IPS DF 4.7 (cell line): ENCODE results near the gene PPP4R3B.

ENCODE experiments used
- DNase-seq: peaks from one replicate; pipeline ENCODE4 v3.0.0-alpha.2; 2013; ENCODE audit warnings: low spot score; ENCODE audit errors: extremely low read depth

The PPP4R3B gene

DNA sequence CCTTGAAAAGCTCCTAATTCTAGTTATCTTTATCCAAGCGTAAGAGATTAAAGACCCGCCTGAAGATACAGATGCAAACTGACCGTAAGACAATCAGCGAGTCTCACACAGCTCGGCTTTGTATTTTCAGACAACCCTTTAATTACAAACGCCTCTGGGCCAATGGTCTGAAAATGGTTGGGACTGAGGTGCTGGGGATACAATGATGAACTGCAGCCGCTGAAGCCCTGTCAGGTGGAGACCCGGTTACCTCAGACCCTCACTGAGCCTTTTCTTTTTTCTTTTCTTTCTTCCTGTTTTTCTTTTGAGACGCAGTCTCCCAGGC is 98.6 kb downstream of the PPP4R3B start:
- no peak for DNase-seq

DNA sequence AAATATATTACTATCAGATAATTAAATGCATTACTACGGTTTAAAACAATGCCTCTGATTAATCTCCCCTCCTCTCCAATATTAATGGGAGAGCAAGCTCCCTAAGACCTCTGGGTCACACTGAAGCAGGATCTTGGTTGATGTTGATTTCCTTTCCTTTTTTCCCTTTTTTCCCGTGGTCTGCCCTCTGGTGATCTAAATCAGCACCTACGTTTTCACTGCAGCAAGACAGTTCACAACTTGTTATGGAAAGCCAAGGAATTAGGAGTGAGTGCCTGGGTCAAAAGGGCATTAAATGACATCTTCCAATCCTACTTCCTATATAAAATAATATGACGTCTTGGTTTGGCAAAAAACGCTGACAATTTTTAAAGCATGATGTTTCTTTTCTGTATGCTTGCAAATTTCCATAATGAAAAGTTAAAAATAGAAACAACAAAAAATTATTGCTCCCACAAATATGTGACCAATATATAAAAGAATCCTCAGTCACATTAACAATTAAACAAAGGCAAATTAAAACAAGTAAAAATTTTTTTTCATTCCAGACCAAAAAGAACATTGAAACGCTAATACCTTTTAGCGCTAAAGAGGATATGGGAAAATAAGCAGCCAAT is 105.8 kb downstream of the PPP4R3B start:
- DNase-seq = no peak

DNA sequence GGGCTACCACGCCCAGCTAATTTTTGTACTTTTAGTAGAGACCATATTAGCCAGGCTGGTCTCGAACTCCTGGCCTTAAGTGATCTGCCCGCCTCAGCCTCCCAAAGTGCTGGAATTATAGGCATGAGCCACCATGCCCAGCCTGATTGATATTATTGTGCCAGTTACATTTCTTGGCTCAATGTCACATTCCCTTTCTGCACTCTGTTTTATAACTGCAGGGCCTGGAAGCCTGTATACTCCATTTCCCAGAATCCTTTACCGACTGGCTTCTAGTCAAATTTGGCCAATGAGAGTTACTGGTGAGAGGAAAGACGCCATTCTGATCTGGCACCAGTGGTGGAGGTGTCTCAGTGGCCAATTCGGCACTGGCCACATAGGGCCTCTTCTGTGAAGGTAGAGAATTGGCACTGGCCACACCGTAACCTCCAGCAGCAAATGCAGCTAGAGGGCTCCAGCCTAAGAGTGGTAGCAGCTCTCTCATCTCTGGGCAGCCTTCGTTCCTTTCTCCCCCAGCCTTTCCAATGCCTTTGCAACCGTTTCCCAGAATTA is 114.8 kb downstream of the PPP4R3B start:
- no peak for DNase-seq

DNA sequence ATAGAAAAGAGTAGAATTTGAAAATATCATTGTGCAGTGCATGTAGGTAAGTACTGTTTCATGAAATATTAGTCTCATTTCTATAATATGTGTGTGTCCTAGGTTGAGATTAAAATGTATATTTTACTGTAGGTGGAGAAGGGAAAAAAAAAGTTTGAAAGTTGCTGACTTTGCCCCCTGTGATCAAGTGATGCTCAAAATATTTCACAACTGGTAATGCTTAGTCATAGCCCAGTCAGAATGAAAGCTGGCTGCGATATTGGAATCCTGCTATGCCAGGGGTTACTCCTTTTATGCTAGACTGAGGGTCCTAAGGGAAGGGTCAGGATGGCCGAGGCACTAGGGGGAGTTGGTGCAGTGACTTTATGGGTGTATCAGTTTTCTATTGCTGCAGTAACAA is 117.4 kb downstream of the PPP4R3B start:
- DNase-seq = no peak

DNA sequence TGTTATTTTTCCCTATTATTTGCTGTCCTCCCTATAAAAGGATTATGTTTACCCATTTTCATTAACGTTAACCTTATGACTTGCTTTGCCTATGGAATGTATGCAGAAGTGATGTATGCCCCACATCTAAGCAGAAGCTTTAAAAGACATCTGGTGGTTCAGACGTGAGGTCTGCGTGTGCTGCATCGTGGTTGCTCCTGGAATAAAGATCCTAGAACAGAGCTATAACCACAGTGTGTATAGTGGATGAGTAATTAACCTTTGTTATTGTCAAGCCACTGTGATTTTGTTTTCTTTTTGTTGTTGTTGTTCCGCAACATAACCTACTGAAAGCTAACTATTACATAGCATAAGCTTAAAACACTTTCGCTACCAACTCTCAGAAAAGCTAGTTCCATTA is 118.8 kb downstream of the PPP4R3B start:
- no peak for DNase-seq
